HuH-7.5 (cell line): ENCODE results near the gene EPHX1.
"Not testable (repeated sequence)": the region's sequence is repeated elsewhere in the genome, so short reads cannot be mapped to it uniquely, and the experiment has no call there.

Experiments used
- DNase-seq: peaks from one replicate; pipeline ENCODE4 v3.0.0; 2011; ENCODE audit warnings: low spot score

The EPHX1 gene

GRCh38 chr1:225809842-225810578 is at the start of gene EPHX1:
TSS of gene EPHX1 (plus strand) at chr1:225810124. CDS start at chr1:225828730, 18,606 bp downstream.
- peak; percentile 97 for DNase-seq

GRCh38 chr1:225760531-225760930 is 49.4 kb upstream of the EPHX1 start:
- DNase-seq: no peak

- DNase-seq: not testable (repeated sequence)
These were observed 48.5 kb upstream of the EPHX1 start for GRCh38 chr1:225761395-225761794.

- DNase-seq: no peak
These were observed 47.9 kb upstream of the EPHX1 start for GRCh38 chr1:225762002-225762441.

GRCh38 chr1:225762444-225762843 is 47.5 kb upstream of the EPHX1 start:
- DNase-seq: no peak

- no peak for DNase-seq
These were observed 46.0 kb upstream of the EPHX1 start for GRCh38 chr1:225763716-225764548.

GRCh38 chr1:225765982-225766674 is 43.8 kb upstream of the EPHX1 start:
- DNase-seq: no peak

GRCh38 chr1:225766967-225767633 is 42.8 kb upstream of the EPHX1 start:
- no peak for DNase-seq

- DNase-seq: peak; percentile 59
These were observed 42.0 kb upstream of the EPHX1 start for GRCh38 chr1:225767634-225768540.

- DNase-seq: peak; percentile 59
These were observed 41.1 kb upstream of the EPHX1 start for GRCh38 chr1:225768662-225769426.

GRCh38 chr1:225769687-225770086 is 40.2 kb upstream of the EPHX1 start:
- DNase-seq: no peak

- DNase-seq: no peak
These were observed 39.2 kb upstream of the EPHX1 start for GRCh38 chr1:225770561-225771248.

- DNase-seq: no peak
These were observed 38.1 kb upstream of the EPHX1 start for GRCh38 chr1:225771661-225772322.

- DNase-seq: peak; percentile 56
These were observed 37.6 kb upstream of the EPHX1 start for GRCh38 chr1:225772323-225772768.

- DNase-seq: no peak
These were observed 37.1 kb upstream of the EPHX1 start for GRCh38 chr1:225772848-225773247.

GRCh38 chr1:225774281-225775147 is 35.4 kb upstream of the EPHX1 start:
- no peak for DNase-seq

GRCh38 chr1:225776294-225776693 is 33.6 kb upstream of the EPHX1 start:
- DNase-seq: no peak

GRCh38 chr1:225777058-225777582 is 32.8 kb upstream of the EPHX1 start:
- DNase-seq: no peak
